Body of pancreas (tissue), 4 donors: ENCODE data around the gene ANKS1B.

ENCODE experiments used
- CTCF ChIP-seq, 7 experiments: fragments of 450-650 bp in 4 of 7; fragments of 200-600 bp in 3 of 7; sonication (generic) in 3 of 7; IDR thresholded peaks; one replicate each; pipeline ENCODE4 v1.5.1; 2016 to 2019; ENCODE audit warnings: antibody characterized with exemption in 7 of 7
- POLR2A ChIP-seq, 3 donors: fragments of 450-650 bp; IDR thresholded peaks; one replicate each; pipeline ENCODE4 v1.6.1; 2016; ENCODE audit warnings: antibody characterized with exemption in 3 of 3, mild to moderate bottlenecking in 2 of 3

GRCh38 chr12:98819821-98820404 lies 1164.8 kb downstream of the ANKS1B start:
- no peak for TF ChIP-seq CTCF (IDR thresholded peaks at IDR 0.05)
- no peak for TF ChIP-seq POLR2A (IDR thresholded peaks at IDR 0.05)
